Left ventricle myocardium inferior (tissue), 1 donor: Measurements from ENCODE around the gene AFAP1. TPM values are rescaled to one million over a fixed set of nuclear protein-coding genes. Genes with fewer than 3 reads are reported as not detected.

Experiments used
- DNase-seq: peaks from one replicate; pipeline ENCODE4 v3.0.0-alpha.2; 2020
- H3K27ac ChIP-seq: fragments of 200-600 bp; replicated peaks from 2 replicates; pipeline ENCODE4 v1.8.0; 2021
- H3K27me3 ChIP-seq: fragments of 200-600 bp; 2 replicates; pipeline ENCODE4 v1.8.0; 2021; ENCODE audit warnings: low read depth
- H3K36me3 ChIP-seq: fragments of 200-600 bp; 2 replicates; pipeline ENCODE4 v1.8.0; 2021
- H3K4me1 ChIP-seq: fragments of 200-600 bp; 2 replicates; pipeline ENCODE4 v1.8.0; 2021
- H3K4me3 ChIP-seq: fragments of 200-600 bp; 2 replicates; pipeline ENCODE4 v1.8.0; 2021; ENCODE audit warnings: mild to moderate bottlenecking, moderate library complexity
- H3K9me3 ChIP-seq: fragments of 200-600 bp; replicated peaks from 2 replicates; pipeline ENCODE4 v1.8.0; 2021
- CTCF ChIP-seq: fragments of 200-600 bp; IDR thresholded peaks from 2 replicates; pipeline ENCODE4 v1.8.0; 2021; ENCODE audit warnings: antibody characterized with exemption, mild to moderate bottlenecking, borderline replicate concordance
- intact Hi-C: fragments of 100-400 bp; cut with micrococcal nuclease; formaldehyde crosslinking; loops from one replicate; pipeline ENCODE4 v1.11.0; 2022
- total RNA-seq: library from RNA; stranded (reverse); fragmentation: NEBNext Ultra II Directional; extraction: Animal tissue kit (Norgen Biotek cat#: 25700); gene quantifications from one replicate; pipeline ENCODE4 v1.2.1, GENCODE V29; 2021
- donor health status: DM: no; HTN: yes; CAD: no; lungs with severe emphysema.

AFAP1 gene
- total RNA-seq, 1 donor from 2014 or later: 6.8 TPM

- no peak for TF ChIP-seq CTCF
- intact Hi-C loops: no loop called here
- Histone ChIP-seq H3K9me3 (no peaks in the 10 kb centered on the region), H3K27ac (no peak overlapping the region), H3K4me1 (peaks cover 22% of the 10 kb centered on the region), H3K27me3 (no peaks in the 10 kb centered on the region), H3K4me3 (no peak overlapping the region), H3K36me3 (no peaks in the 10 kb centered on the region)
- DNase-seq: no peak
Observed at GRCh38 chr4:7979652-7979968, 39.9 kb upstream of the AFAP1 start.

GRCh38 chr4:7978907-7979651, 39.4 kb upstream of the AFAP1 start:
- Histone ChIP-seq H3K4me1 (peaks cover 22% of the 10 kb centered on the region), H3K36me3 (no peaks in the 10 kb centered on the region), H3K27ac (peak overlapping the region; percentile 69), H3K4me3 (no peak overlapping the region), H3K9me3 (no peaks in the 10 kb centered on the region), H3K27me3 (no peaks in the 10 kb centered on the region)
- DNase-seq: no peak
- TF ChIP-seq CTCF: no peak
- intact Hi-C loops: no loop called here

- peak overlapping the region; percentile 69 for H3K27ac ChIP-seq
- intact Hi-C loops: no loop called here
- H3K4me3 ChIP-seq: no peak overlapping the region
- no peaks in the 10 kb centered on the region for H3K27me3 ChIP-seq
- H3K36me3 ChIP-seq: no peaks in the 10 kb centered on the region
- DNase-seq: no peak
- no peaks in the 10 kb centered on the region for H3K9me3 ChIP-seq
- peaks cover 26% of the 10 kb centered on the region for H3K4me1 ChIP-seq
- TF ChIP-seq CTCF: no peak
Observed at GRCh38 chr4:7978489-7978888, 38.8 kb upstream of the AFAP1 start.

- no peaks in the 10 kb centered on the region for H3K9me3 ChIP-seq
- intact Hi-C loops: no loop called here
- H3K4me3 ChIP-seq: no peak overlapping the region
- no peaks in the 10 kb centered on the region for H3K27me3 ChIP-seq
- DNase-seq: no peak
- no peak overlapping the region for H3K27ac ChIP-seq
- peaks cover 35% of the 10 kb centered on the region for H3K4me1 ChIP-seq
- TF ChIP-seq CTCF: no peak
- no peaks in the 10 kb centered on the region for H3K36me3 ChIP-seq
Observed at GRCh38 chr4:7976634-7977033, 37.0 kb upstream of the AFAP1 start.

GRCh38 chr4:7976025-7976424, 36.4 kb upstream of the AFAP1 start:
- no peaks in the 10 kb centered on the region for H3K27me3 ChIP-seq
- H3K27ac ChIP-seq: no peak overlapping the region
- DNase-seq: no peak
- no peak for TF ChIP-seq CTCF
- peaks cover 41% of the 10 kb centered on the region for H3K4me1 ChIP-seq
- no peaks in the 10 kb centered on the region for H3K9me3 ChIP-seq
- intact Hi-C loops: no loop called here
- H3K4me3 ChIP-seq: no peak overlapping the region
- H3K36me3 ChIP-seq: no peaks in the 10 kb centered on the region
